NCI-H2107 (cell line): ENCODE measurements around the gene USP44.

Experiments used
- DNase-seq: peaks from one replicate; lab custom pipeline; 2025; lab: John Stamatoyannopoulos, UW

USP44 gene

DNA sequence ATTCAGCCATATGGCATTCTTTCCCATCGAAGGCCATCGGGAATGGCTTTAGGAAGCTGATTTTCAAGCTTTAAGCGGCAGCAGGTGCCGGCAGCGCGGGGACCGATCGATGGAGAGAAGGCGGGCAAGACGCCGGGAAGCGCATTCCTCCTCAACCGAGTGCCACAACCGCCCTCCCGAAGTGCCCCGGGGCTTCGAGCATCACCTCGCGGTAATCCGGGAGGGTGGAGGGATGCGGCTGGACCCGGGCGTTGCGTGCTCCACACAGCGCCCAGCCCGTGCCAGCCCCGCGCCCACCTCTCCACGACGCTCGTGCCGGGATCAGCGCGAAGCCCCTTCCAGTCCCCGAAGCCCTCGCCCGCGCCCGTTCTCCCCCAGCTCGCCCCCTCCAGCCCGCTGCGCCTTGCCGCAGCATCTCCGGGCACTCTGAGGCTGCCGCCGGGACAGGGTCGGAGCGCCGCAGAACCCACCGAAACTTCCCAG is 3.2 kb downstream of the USP44 start:
- no peak for DNase-seq

DNA sequence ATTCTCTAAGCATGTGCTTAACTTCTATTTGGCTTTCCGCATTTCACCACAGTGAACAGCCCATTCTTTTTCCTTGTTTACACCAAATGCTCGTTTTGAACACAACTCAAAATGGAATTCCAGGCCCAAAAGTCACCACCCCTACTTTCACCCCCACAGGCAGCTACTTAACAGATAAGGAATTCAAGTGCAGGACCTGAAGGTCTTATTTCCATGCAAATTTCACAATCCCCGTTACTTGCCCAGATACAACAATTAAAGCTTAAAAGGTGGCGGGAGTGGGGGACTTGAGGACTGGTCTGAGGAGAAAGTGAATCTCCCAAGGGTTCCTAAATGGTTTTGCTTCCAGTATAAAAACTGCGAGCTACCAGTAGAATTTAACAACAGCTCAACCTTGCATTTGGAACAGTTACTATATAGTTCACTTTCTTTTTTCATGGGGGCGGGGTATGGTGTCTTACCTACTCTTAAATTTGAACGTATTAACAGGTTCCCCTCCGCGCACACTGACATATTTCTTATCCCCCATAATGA is 3.7 kb downstream of the USP44 start:
- no peak for DNase-seq

DNA sequence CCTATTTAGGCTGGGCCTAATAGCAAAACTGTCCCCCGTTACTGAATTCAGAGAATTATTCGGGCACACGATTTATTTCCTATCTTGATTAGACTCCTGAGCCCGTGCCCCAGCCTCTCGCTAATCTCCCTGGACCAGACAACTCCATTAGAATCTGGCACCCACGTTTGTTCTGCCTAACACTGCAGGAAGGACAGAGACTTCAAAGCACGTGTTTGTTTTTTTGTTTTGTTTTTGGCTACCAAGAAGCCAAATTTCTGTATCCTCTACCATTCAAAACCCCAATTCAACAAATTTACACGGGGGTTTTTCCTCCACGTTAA is 4.8 kb downstream of the USP44 start:
- DNase-seq = no peak

GRCh38 chr12:95545731-95546490 is 5.4 kb downstream of the USP44 start:
- peak; percentile 18 for DNase-seq

DNA sequence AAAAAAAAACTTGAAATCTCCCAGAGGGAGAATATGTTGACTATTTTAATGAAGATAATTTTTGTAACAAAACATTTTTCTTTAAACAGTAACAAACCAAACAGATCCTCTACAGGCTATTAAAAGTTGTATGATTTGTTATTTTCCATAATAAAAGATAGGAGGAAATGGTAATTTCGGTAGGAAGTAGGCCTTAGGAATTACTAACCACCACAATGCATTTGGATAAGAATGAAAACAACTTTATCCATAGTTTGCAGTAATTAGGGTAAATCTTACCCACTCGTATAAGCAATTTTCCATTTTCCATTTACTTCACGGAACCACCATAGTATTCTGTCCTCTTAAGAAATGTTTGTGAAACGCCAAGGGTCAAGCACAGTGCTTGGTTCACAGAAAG is 6.0 kb downstream of the USP44 start:
- no peak for DNase-seq

- DNase-seq = no peak
Measured at GRCh38 chr12:95544756-95545155, 6.5 kb downstream of the USP44 start.

- DNase-seq = no peak
Measured at GRCh38 chr12:95543305-95543704, 8.0 kb downstream of the USP44 start.

GRCh38 chr12:95541436-95541835 is 9.8 kb downstream of the USP44 start:
- no peak for DNase-seq

DNA sequence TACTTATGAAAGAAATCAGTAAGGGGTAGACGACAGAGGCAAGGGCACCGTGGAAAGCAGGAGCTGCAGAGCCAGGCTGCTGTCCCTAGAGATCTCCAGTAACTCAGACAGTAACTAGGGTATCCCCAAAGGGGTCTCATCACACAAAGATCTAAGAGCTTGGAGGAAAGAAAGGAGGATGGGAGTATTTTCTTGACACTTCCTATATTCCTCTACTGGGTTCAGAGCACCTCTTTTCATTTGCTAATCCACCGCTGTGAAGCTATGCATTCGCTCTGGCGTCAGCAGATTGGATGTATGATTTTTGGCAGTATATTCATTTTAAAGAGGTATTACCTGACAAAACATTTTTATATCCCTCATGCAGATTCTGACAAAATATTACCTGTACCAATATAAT is 12.6 kb downstream of the USP44 start:
- no peak for DNase-seq

GRCh38 chr12:95538006-95538405 is 13.3 kb downstream of the USP44 start:
- DNase-seq = no peak

GRCh38 chr12:95533985-95534384 is 17.3 kb downstream of the USP44 start:
- no peak for DNase-seq

DNA sequence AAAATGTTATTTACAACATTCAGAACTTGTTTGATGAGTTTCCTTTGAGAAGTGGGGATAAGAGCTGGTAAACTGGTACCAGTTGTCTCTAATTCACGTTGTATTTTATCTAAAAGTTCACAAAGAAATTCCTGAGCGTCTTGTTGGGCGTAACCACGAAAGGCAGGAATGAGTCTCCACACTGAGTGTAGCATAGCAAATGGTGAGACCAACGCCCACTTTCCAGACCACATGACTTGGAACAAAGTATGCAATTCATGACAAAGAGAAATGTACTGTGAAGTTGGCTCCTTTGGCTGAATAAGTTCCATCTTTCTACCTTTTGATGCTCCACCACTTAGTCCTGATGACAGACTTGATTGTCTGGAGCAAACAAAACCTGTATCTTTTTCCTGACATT is 18.4 kb downstream of the USP44 start:
- DNase-seq = no peak

DNA sequence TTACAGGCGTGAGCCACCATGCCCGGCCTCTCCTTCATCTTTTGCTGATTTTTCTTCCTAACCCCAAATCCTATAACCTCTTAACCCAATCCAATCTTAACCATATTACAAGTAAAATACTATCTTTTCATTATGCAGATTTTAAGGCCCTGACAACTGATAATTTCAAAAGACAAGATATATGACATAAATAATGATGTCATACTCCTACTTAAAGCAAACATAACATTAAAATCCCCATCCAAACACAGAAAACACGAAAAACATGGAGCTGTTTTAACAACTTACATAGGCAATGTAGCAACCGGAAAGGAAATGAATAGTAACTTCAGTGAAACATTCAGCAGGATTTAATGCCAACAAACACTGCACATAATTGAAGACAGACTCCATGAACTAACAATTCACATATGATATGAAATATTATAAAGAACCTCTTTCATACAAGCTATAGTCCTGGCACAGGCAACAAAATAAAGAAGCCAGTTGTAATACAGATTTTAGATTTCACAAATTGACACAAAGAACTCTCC is 21.5 kb downstream of the USP44 start:
- DNase-seq = no peak

DNA sequence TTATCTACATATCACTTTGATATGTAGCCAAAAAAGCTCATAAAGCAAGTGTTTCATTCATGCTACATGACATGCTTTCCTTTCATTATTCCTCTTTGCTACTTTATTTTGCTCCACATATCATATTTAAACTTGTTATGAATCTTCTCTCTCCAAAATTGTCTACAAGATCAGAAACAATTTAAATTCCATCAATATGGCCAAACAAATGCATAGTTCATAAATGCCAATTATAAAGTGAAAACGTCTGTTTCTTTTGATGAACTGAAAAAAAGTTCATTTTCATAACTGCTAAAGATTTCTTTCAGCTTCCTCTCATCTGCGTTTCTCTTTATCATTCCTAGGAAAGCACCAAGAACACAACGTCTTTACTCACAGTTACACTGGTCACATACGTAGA is 22.8 kb downstream of the USP44 start:
- no peak for DNase-seq

- no peak for DNase-seq
Measured at GRCh38 chr12:95522692-95523091, 28.6 kb downstream of the USP44 start.

DNA sequence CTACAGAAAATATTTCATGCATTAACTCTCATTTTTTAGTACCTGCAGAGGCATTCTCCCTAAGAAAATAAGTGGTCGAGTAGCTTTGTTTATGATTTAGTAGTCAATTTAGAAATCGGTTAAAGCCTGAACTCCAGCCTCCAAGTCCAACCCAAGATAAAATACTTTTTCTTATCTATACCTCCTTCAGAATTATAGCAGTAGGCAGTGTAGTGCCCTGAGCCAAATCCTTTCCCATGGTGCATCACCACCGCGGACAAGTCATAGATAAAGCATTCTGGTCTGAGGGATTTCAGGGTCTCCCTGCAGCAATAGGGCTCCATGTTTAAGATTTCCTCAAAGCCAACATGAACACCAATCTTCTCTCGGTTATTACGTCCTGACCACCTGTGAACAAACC is 30.5 kb downstream of the USP44 start:
- no peak for DNase-seq

GRCh38 chr12:95518944-95519343 is 32.3 kb downstream of the USP44 start:
- no peak for DNase-seq

DNA sequence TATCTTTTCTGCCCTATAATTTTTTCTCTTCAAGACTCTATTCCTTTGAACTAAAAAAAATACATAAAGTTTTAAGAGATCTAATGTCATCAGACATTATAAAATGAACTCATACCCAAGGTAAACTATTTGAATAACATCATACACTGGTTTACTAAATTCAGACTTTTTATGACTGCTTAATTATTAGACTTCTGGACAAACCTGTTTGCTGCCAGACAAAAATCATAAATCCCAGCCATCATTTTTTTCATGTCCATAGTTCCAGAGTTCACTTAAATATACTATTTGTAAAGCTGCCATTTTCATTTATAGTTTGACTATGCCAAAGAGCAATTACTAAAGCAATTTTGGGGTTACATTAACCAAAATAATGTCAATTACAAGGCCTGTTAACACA is 34.0 kb downstream of the USP44 start:
- DNase-seq = no peak

- no peak for DNase-seq
Measured at GRCh38 chr12:95516757-95517156, 34.5 kb downstream of the USP44 start.

- DNase-seq = no peak
Measured at GRCh38 chr12:95515197-95515596, 36.1 kb downstream of the USP44 start.

DNA sequence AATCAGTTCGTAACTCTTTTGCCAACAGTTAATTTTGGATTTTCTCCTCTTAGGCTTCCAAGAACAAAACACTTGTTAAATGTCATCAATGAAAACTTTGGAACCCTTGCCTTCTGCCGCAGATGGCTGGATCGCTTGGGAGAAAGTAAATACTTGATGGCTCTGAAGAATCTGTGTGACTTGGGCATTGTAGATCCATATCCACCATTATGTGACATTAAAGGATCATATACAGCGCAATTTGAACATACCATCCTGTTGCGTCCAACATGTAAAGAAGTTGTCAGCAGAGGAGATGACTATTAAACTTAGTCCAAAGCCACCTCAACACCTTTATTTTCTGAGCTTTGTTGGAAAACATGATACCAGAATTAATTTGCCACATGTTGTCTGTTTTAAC is 37.7 kb downstream of the USP44 start:
- DNase-seq = no peak

GRCh38 chr12:95511977-95512376 is 39.3 kb downstream of the USP44 start:
- DNase-seq = no peak

- no peak for DNase-seq
Measured at GRCh38 chr12:95509300-95509699, 42.0 kb downstream of the USP44 start.
